Stimulated activated naive CD8-positive, alpha-beta T cell treated with anti-CD3 and anti-CD28 coated beads, Interleukin-15, amount 100 ng/mL, for 72 hours (primary cell): ENCODE measurements around the gene ORM2.

Source experiments
- ATAC-seq: fragments of 150-1000 bp; cut with Tn5 transposase; 2 replicates; pipeline ENCODE4 v1.10.0; 2021; ENCODE audit warnings: mild to moderate bottlenecking, moderate library complexity
- DNase-seq, 2 donors: peaks; one replicate each; pipeline ENCODE4 v3.0.0; 2021 to 2022
- H3K27ac Mint-ChIP-seq, 2 donors: one replicate each; pipeline ENCODE4 v1.8.0; 2022; ENCODE audit warnings: mild to moderate bottlenecking in 2 of 2, mixed read lengths in 2 of 2, moderate library complexity in 2 of 2
- H3K27me3 Mint-ChIP-seq: one replicate; pipeline ENCODE4 v1.8.0; 2022; ENCODE audit warnings: mixed read lengths
- H3K4me1 Mint-ChIP-seq: one replicate; pipeline ENCODE4 v1.8.0; 2022; ENCODE audit warnings: mild to moderate bottlenecking, mixed read lengths
- H3K4me3 Mint-ChIP-seq, 2 donors: one replicate each; pipeline ENCODE4 v1.8.0; 2022; ENCODE audit warnings: mild to moderate bottlenecking in 2 of 2, mixed read lengths in 2 of 2, moderate library complexity in 1 of 2
- H3K9me3 Mint-ChIP-seq, 2 donors: one replicate each; pipeline ENCODE4 v1.8.0; 2022; ENCODE audit warnings: mixed read lengths in 2 of 2

The ORM2 gene

DNA sequence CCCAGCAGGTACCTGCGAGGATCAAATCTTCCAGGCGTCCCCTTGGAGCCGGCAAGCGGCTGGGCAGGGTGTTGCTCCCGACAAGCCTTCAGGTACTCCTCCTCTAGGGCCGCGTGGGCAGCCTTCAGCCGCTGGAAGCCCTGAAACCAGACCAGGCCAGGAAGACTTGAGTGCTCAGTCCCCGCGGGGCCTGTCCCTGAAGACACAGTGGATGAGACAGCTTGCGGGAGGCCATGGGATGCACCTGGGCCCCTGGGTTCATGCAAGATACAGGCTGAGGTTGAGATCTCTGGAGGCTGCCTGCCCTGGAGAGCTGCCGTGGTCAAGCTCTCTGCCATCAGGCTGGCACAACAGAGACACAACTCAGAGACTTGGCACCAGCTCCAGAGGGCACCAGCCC lies 32.7 kb downstream of the ORM2 start:
- no peaks in the 10 kb centered on the region for H3K27me3 Mint-ChIP-seq
- no peak overlapping the region for H3K4me3 Mint-ChIP-seq
- no peak for DNase-seq
- H3K9me3 Mint-ChIP-seq = no peaks in the 10 kb centered on the region
- peak overlapping the region; percentile 70 to 97 for H3K27ac Mint-ChIP-seq
- no peak for ATAC-seq
- peaks cover 92% of the 10 kb centered on the region for H3K4me1 Mint-ChIP-seq

GRCh38 chr9:114363424-114363823 lies 33.8 kb downstream of the ORM2 start:
- Mint-ChIP-seq H3K27ac (peak overlapping the region; percentile 95 to 97), H3K4me3 (peak overlapping the region; percentile 71 to 74), H3K4me1 (peaks cover 93% of the 10 kb centered on the region), H3K9me3 (no peaks in the 10 kb centered on the region), H3K27me3 (no peaks in the 10 kb centered on the region)
- ATAC-seq = peak; percentile 66
- peak in 1 of 2 donors; percentile 59 for DNase-seq

GRCh38 chr9:114364134-114365041 lies 34.7 kb downstream of the ORM2 start:
- Mint-ChIP-seq H3K4me3 (peak overlapping the region; percentile 71 to 74), H3K27me3 (no peaks in the 10 kb centered on the region), H3K27ac (peak overlapping the region; percentile 95 to 97), H3K9me3 (no peaks in the 10 kb centered on the region), H3K4me1 (peaks cover 95% of the 10 kb centered on the region)
- DNase-seq = peak in 1 of 2 donors; percentile 41
- peak; percentile 56 for ATAC-seq

DNA sequence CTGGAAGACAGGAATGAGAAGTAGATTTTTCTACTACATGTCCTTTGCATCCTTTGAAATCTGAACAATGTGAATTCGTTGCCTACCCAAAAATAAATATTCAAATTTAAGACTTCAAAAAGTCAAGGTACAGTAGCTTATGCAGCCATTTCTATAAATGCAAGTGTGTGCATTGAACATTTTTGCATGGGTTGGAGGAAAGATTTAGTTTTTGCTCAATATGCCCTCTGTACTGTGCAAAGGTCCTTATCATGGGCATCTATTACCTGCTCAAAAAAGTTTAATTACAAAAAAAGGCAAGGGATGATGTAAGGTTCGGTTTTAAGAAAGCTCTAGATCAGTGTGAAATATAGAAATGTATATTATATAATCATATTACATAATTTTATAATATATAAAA lies 35.5 kb downstream of the ORM2 start:
- Mint-ChIP-seq H3K4me1 (peaks cover 93% of the 10 kb centered on the region), H3K4me3 (peak overlapping the region in 1 of 2 donors; percentile 71)
- ATAC-seq = no peak

GRCh38 chr9:114366334-114367128 lies 36.9 kb downstream of the ORM2 start:
- DNase-seq (peak; percentile 35 to 75), ATAC-seq (peak; percentile 78)
- Mint-ChIP-seq H3K27ac (peak overlapping the region; percentile 95 to 97), H3K4me3 (peak overlapping the region; percentile 16 to 62), H3K4me1 (peaks cover 89% of the 10 kb centered on the region), H3K9me3 (peaks cover 0 to 5% of the 10 kb centered on the region in 2 donors), H3K27me3 (no peaks in the 10 kb centered on the region)

More for the DNA sequence above, 35.5 kb downstream of the ORM2 start:
- no peak for DNase-seq
- peaks cover 0 to 5% of the 10 kb centered on the region in 2 donors for H3K9me3 Mint-ChIP-seq
- no peaks in the 10 kb centered on the region for H3K27me3 Mint-ChIP-seq
- no peak overlapping the region for H3K27ac Mint-ChIP-seq

- Mint-ChIP-seq H3K4me1 (peaks cover 89% of the 10 kb centered on the region), H3K9me3 (peaks cover 0 to 5% of the 10 kb centered on the region in 2 donors), H3K27me3 (no peaks in the 10 kb centered on the region), H3K4me3 (peak overlapping the region; percentile 16 to 62), H3K27ac (peak overlapping the region; percentile 95 to 97)
- no peak for ATAC-seq
- DNase-seq = no peak
Observed at GRCh38 chr9:114367366-114367765, 37.7 kb downstream of the ORM2 start.

GRCh38 chr9:114367772-114368569 lies 38.3 kb downstream of the ORM2 start:
- Mint-ChIP-seq H3K27ac (peak overlapping the region; percentile 95 to 97), H3K27me3 (no peaks in the 10 kb centered on the region), H3K4me1 (peaks cover 91% of the 10 kb centered on the region), H3K9me3 (peaks cover 0 to 5% of the 10 kb centered on the region in 2 donors), H3K4me3 (peak overlapping the region; percentile 16 to 62)
- DNase-seq (no peak), ATAC-seq (no peak)

GRCh38 chr9:114369216-114370130 lies 39.8 kb downstream of the ORM2 start:
- peak overlapping the region; percentile 1 to 16 for H3K27ac Mint-ChIP-seq
- H3K27me3 Mint-ChIP-seq = no peaks in the 10 kb centered on the region
- H3K9me3 Mint-ChIP-seq = peaks cover 0 to 5% of the 10 kb centered on the region in 2 donors
- no peak for DNase-seq
- peaks cover 91% of the 10 kb centered on the region for H3K4me1 Mint-ChIP-seq
- H3K4me3 Mint-ChIP-seq = peak overlapping the region; percentile 1 to 11
- no peak for ATAC-seq

DNA sequence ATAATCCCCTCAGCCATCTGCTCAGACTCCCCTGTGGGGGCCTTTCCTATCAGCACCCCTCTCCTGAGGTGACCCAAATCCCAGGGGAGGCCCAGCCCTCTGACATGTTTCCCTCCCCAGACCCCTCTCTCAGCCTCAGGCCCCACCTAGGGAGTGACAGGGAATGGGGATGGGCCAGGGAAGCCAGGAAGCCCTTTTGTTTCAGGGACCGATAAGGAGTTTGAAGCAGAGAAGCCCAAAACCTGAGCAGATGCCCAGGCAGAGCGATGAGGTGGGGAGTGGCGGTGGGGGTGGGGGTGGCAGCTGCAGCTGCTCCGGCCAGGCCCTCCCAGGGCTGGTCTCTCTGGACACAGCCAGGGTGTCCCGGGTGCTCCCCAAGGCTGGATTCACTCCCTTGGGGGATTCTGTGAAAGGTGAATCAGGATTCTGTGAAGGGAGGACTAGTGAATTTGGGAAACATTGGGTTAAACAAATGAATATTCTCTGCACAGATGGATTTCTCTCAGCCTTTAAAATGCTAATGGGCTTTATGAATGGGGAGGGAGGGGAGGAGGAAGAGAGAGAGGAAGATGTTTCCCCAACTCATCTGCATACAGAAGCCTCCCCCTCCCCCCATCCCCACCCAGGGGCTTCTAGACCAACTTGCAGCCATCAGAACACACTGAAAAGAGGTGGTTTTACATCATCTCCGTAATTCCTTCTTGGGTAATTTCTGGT lies 40.7 kb downstream of the ORM2 start:
- ATAC-seq (no peak), DNase-seq (no peak)
- Mint-ChIP-seq H3K4me3 (peak overlapping the region; percentile 43 to 76), H3K4me1 (peaks cover 93% of the 10 kb centered on the region), H3K9me3 (peaks cover 0 to 5% of the 10 kb centered on the region in 2 donors), H3K27ac (peak overlapping the region; percentile 60 to 76), H3K27me3 (no peaks in the 10 kb centered on the region)

- H3K4me3 Mint-ChIP-seq = peak overlapping the region; percentile 43 to 76
- ATAC-seq (no peak), DNase-seq (no peak)
- H3K27me3 Mint-ChIP-seq = no peaks in the 10 kb centered on the region
- H3K27ac Mint-ChIP-seq = peak overlapping the region; percentile 60 to 76
- H3K4me1 Mint-ChIP-seq = peaks cover 94% of the 10 kb centered on the region
- H3K9me3 Mint-ChIP-seq = peaks cover 0 to 5% of the 10 kb centered on the region in 2 donors
Observed at GRCh38 chr9:114370968-114371320, 41.3 kb downstream of the ORM2 start.

DNA sequence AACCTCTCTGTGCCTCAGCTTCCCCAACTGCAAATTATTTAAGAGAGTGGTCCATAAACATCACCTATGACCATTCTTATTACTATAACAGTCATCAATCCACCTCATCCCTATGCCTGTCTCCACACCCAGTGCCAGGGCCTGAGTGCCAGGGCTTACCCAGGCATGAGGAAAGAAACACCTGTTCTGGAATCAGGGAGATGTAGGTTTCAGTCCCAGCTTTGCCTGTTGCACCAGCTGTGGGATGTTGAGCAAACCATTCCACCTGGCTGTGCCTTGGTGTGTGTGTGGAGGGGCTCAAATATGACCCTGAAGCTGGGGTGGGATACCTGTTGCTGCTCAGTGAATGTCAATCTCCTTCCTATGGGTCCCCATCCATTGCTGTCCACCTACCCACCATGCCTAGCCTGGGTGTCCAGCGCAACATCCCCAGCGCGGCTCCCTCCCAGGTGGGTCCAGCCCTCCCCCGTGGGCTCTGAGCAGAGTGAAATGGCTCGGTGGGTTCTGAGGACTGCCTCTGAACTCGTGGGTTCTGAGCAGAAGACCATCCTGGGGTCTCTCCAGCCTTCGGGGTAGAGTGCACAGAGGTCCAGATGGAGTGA lies 41.8 kb downstream of the ORM2 start:
- H3K27me3 Mint-ChIP-seq = no peaks in the 10 kb centered on the region
- peak overlapping the region; percentile 76 to 78 for H3K4me3 Mint-ChIP-seq
- ATAC-seq = no peak
- peaks cover 0 to 5% of the 10 kb centered on the region in 2 donors for H3K9me3 Mint-ChIP-seq
- no peak for DNase-seq
- peaks cover 92% of the 10 kb centered on the region for H3K4me1 Mint-ChIP-seq
- peak overlapping the region; percentile 81 to 87 for H3K27ac Mint-ChIP-seq

GRCh38 chr9:114371973-114372917 lies 42.6 kb downstream of the ORM2 start:
- Mint-ChIP-seq H3K27me3 (no peaks in the 10 kb centered on the region), H3K4me1 (peaks cover 92% of the 10 kb centered on the region), H3K27ac (peak overlapping the region; percentile 83 to 87), H3K9me3 (peaks cover 0 to 5% of the 10 kb centered on the region in 2 donors), H3K4me3 (peak overlapping the region; percentile 76 to 78)
- peak in 1 of 2 donors; percentile 54 for DNase-seq
- ATAC-seq = peak; percentile 47
